ENCODE results near the gene DHDDS. TPM values are rescaled to one million over a fixed set of nuclear protein-coding genes. Genes with fewer than 3 reads are reported as not detected.
A peak's percentile ranks its signal among the peaks of the same experiment; 100 is the strongest.

The DHDDS gene
- total RNA-seq, 4 donors from 2014 or later = 35.6 to 55.8 (median 45.3) TPM

GRCh38 chr1:26468911-26469310 lies 36.8 kb downstream of the DHDDS start:
- Histone ChIP-seq H3K27ac (no peak overlapping the region), H3K27me3 (no peaks in the 10 kb centered on the region), H3K9me3 (no peaks in the 10 kb centered on the region), H3K4me3 (no peak overlapping the region), H3K4me1 (peaks cover 46% of the 10 kb centered on the region), H3K36me3 (peaks cover 38% of the 10 kb centered on the region)
- peak in 1 of 2 donors; percentile 66 for DNase-seq (ENCODE audit: low spot score in 2 of 2)
- 30% methylated on average over 10 of the region's 10 CpGs for WGBS
- no peak for TF ChIP-seq CTCF (IDR thresholded peaks at IDR 0.05)
- TF ChIP-seq POLR2A (IDR thresholded peaks at IDR 0.05) = no peak
- TF ChIP-seq EP300 (IDR thresholded peaks at IDR 0.05) = no peak
- TF ChIP-seq POLR2AphosphoS5 (IDR thresholded peaks at IDR 0.05) = no peak

GRCh38 chr1:26469558-26469957 lies 37.4 kb downstream of the DHDDS start:
- no peak for TF ChIP-seq EP300 (IDR thresholded peaks at IDR 0.05)
- TF ChIP-seq POLR2A (IDR thresholded peaks at IDR 0.05) = no peak
- no peak for TF ChIP-seq CTCF (IDR thresholded peaks at IDR 0.05)
- no peak for TF ChIP-seq POLR2AphosphoS5 (IDR thresholded peaks at IDR 0.05)
- DNase-seq (ENCODE audit: low spot score in 2 of 2) = peak in 1 of 2 donors; percentile 51
- Histone ChIP-seq H3K4me3 (no peak overlapping the region), H3K9me3 (no peaks in the 10 kb centered on the region), H3K27me3 (no peaks in the 10 kb centered on the region), H3K27ac (no peak overlapping the region), H3K4me1 (peaks cover 52% of the 10 kb centered on the region), H3K36me3 (peaks cover 40% of the 10 kb centered on the region)
- 81% methylated on average over 5 of the region's 5 CpGs for WGBS

- peak overlapping the region; percentile 70 for H3K4me3 ChIP-seq
- H3K36me3 ChIP-seq = peaks cover 34% of the 10 kb centered on the region
- peaks cover 56% of the 10 kb centered on the region for H3K4me1 ChIP-seq
- H3K9me3 ChIP-seq = no peaks in the 10 kb centered on the region
- 22% methylated on average over 14 of the region's 14 CpGs for WGBS
- no peak for DNase-seq (ENCODE audit: low spot score in 2 of 2)
- TF ChIP-seq EP300 (IDR thresholded peaks at IDR 0.05) (no peak), POLR2A (IDR thresholded peaks at IDR 0.05) (no peak), POLR2AphosphoS5 (IDR thresholded peaks at IDR 0.05) (no peak), CTCF (IDR thresholded peaks at IDR 0.05) (no peak)
- peak overlapping the region; percentile 99 for H3K27ac ChIP-seq
- no peaks in the 10 kb centered on the region for H3K27me3 ChIP-seq
Measured at GRCh38 chr1:26470878-26471497, 38.9 kb downstream of the DHDDS start.

GRCh38 chr1:26471498-26472319 lies 39.6 kb downstream of the DHDDS start:
- Histone ChIP-seq H3K9me3 (no peaks in the 10 kb centered on the region), H3K27ac (peak overlapping the region; percentile 99), H3K4me3 (peak overlapping the region; percentile 70), H3K27me3 (no peaks in the 10 kb centered on the region), H3K36me3 (peaks cover 35% of the 10 kb centered on the region), H3K4me1 (peaks cover 56% of the 10 kb centered on the region)
- DNase-seq (ENCODE audit: low spot score in 2 of 2) = peak; percentile 83 to 88
- 2% methylated on average over 25 of the region's 52 CpGs for WGBS
- TF ChIP-seq POLR2AphosphoS5 (IDR thresholded peaks at IDR 0.05) = no peak
- TF ChIP-seq EP300 (IDR thresholded peaks at IDR 0.05) = no peak
- no peak for TF ChIP-seq CTCF (IDR thresholded peaks at IDR 0.05)
- no peak for TF ChIP-seq POLR2A (IDR thresholded peaks at IDR 0.05)

GRCh38 chr1:26472320-26472900 lies 40.3 kb downstream of the DHDDS start, which contains the start of gene HMGN2:
HMGN2 (plus strand) TSS chr1:26472440; CDS start chr1:26472613, 173 bp downstream.
- peak within 1 kb of the TSS; percentile 70 for H3K4me3 ChIP-seq
- peaks cover 56% of the 10 kb centered on the region for H3K4me1 ChIP-seq
- no peaks in the 10 kb centered on the region for H3K9me3 ChIP-seq
- H3K36me3 ChIP-seq = peaks cover 32% of the 10 kb centered on the region
- WGBS = 0% methylated on average over 23 of the region's 69 CpGs
- peak; percentile 94 to 96 for DNase-seq (ENCODE audit: low spot score in 2 of 2)
- peak within 1 kb of the TSS; percentile 99 for H3K27ac ChIP-seq
- no peak for TF ChIP-seq CTCF (IDR thresholded peaks at IDR 0.05)
- TF ChIP-seq POLR2AphosphoS5 (IDR thresholded peaks at IDR 0.05) = peak in 1 of 3 donors; percentile 54
- peak in 1 of 2 donors; percentile 54 for TF ChIP-seq POLR2A (IDR thresholded peaks at IDR 0.05)
- no peak for TF ChIP-seq EP300 (IDR thresholded peaks at IDR 0.05)
- H3K27me3 ChIP-seq = no peaks in the 10 kb centered on the region
